ENCODE data around the gene PJA2. TPM values are rescaled to one million over a fixed set of nuclear protein-coding genes. Genes with fewer than 3 reads are reported as not detected.

The PJA2 gene
- total and polyA plus RNA-seq, 2 donors (not counting 1 experiment from before 2014, with no cell fraction given): 21.3 to 90.4 TPM

- H3K27ac ChIP-seq (ENCODE audit: low read length in 2 of 2): no peak overlapping the region
- ATAC-seq (ENCODE audit: low read depth): no peak
- H3K9ac ChIP-seq (ENCODE audit: low read length): no peak overlapping the region
- POLR2A ChIA-PET: interaction anchor here (0.6 kb wide), 1 partner anchor 11 kb away, joined by 4 read pairs; no protein-coding TSS in a partner anchor
- intact Hi-C loops (cut with micrococcal nuclease): no loop called here
- no peak overlapping the region for H2AFZ ChIP-seq (ENCODE audit: insufficient read depth, low read depth, low read length, poor library complexity, severe bottlenecking)
- H4K20me1 ChIP-seq (ENCODE audit: control insufficient read depth, insufficient read depth, low read length, poor library complexity, severe bottlenecking): no peaks in the 10 kb centered on the region
- Mint-ChIP-seq H3K27ac (no peak overlapping the region), H3K27me3 (peaks cover 3% of the 10 kb centered on the region), H3K4me3 (no peak overlapping the region), H3K4me1 (no peaks in the 10 kb centered on the region), H3K9me3 (ENCODE audit: insufficient read depth) (no peaks in the 10 kb centered on the region)
- no peaks in the 10 kb centered on the region for H3K79me2 ChIP-seq (ENCODE audit: control insufficient read depth, insufficient read depth, low read length)
- H3K4me2 ChIP-seq (replicated peaks; ENCODE audit: low read depth, low read length, poor library complexity, severe bottlenecking): no peak overlapping the region
- 81% methylated on average over 5 of the region's 5 CpGs for WGBS (ENCODE audit: insufficient coverage)
- H3K36me3 ChIP-seq (replicated peaks in 1 of 2; ENCODE audit: control extremely low read depth in 1 of 2, control insufficient read depth in 1 of 2, extremely low read depth in 1 of 2, insufficient read depth in 2 of 2, low read length in 1 of 2): no peaks in the 10 kb centered on the region
- no peak for TF ChIP-seq EZH2 (IDR thresholded peaks at IDR 0.05; ENCODE audit: borderline replicate concordance, insufficient read depth, low read depth, low read length, poor library complexity, severe bottlenecking)
- no peak for TF ChIP-seq CTCF (IDR thresholded peaks at IDR 0.05)
- H3K9me3 ChIP-seq (ENCODE audit: control extremely low read depth in 1 of 3, control insufficient read depth in 2 of 3, insufficient read depth in 1 of 3, low read length in 2 of 3): no peaks in the 10 kb centered on the region
- no peak for DNase-seq
- no peaks in the 10 kb centered on the region for H3K4me1 ChIP-seq (ENCODE audit: control insufficient read depth in 2 of 2, insufficient read depth in 2 of 2, low read length in 2 of 2)
- peaks cover 0 to under 1% (median 0%) of the 10 kb centered on the region in 4 experiments for H3K27me3 ChIP-seq (replicated peaks in 1 of 4; ENCODE audit: control extremely low read depth in 1 of 4, control insufficient read depth in 3 of 4, insufficient read depth in 4 of 4, low read length in 3 of 4)
- CTCF ChIA-PET: interaction anchor here (1.6 kb wide), 1 partner anchor 628 kb away, joined by 3 read pairs; no protein-coding TSS in a partner anchor
- no peak overlapping the region for H3K4me3 ChIP-seq (ENCODE audit: control extremely low read depth in 1 of 5, extremely low read depth in 1 of 5, insufficient read depth in 1 of 5, low read depth in 2 of 5, low read length in 4 of 5)
Observed at GRCh38 chr5:109309326-109310063, 100.3 kb downstream of the PJA2 start.

GRCh38 chr5:109307951-109308350 lies 101.8 kb downstream of the PJA2 start:
- Mint-ChIP-seq H3K9me3 (ENCODE audit: insufficient read depth) (no peaks in the 10 kb centered on the region), H3K4me3 (no peak overlapping the region), H3K4me1 (no peaks in the 10 kb centered on the region), H3K27me3 (peaks cover 3% of the 10 kb centered on the region), H3K27ac (no peak overlapping the region)
- H3K27me3 ChIP-seq (replicated peaks in 1 of 4; ENCODE audit: control extremely low read depth in 1 of 4, control insufficient read depth in 3 of 4, insufficient read depth in 4 of 4, low read length in 3 of 4): peaks cover 0 to 7% (median 0%) of the 10 kb centered on the region in 4 experiments
- no peak overlapping the region for H2AFZ ChIP-seq (ENCODE audit: insufficient read depth, low read depth, low read length, poor library complexity, severe bottlenecking)
- ATAC-seq (ENCODE audit: low read depth): no peak
- ChIA-PET CTCF (no interaction called here), POLR2A (no interaction called here)
- no peak for DNase-seq
- H3K4me3 ChIP-seq (ENCODE audit: control extremely low read depth in 1 of 5, extremely low read depth in 1 of 5, insufficient read depth in 1 of 5, low read depth in 2 of 5, low read length in 4 of 5): no peak overlapping the region
- no peaks in the 10 kb centered on the region for H4K20me1 ChIP-seq (ENCODE audit: control insufficient read depth, insufficient read depth, low read length, poor library complexity, severe bottlenecking)
- intact Hi-C loops (cut with micrococcal nuclease): no loop called here
- no peaks in the 10 kb centered on the region for H3K79me2 ChIP-seq (ENCODE audit: control insufficient read depth, insufficient read depth, low read length)
- no peaks in the 10 kb centered on the region for H3K36me3 ChIP-seq (replicated peaks in 1 of 2; ENCODE audit: control extremely low read depth in 1 of 2, control insufficient read depth in 1 of 2, extremely low read depth in 1 of 2, insufficient read depth in 2 of 2, low read length in 1 of 2)
- H3K4me2 ChIP-seq (replicated peaks; ENCODE audit: low read depth, low read length, poor library complexity, severe bottlenecking): no peak overlapping the region
- no peaks in the 10 kb centered on the region for H3K9me3 ChIP-seq (ENCODE audit: control extremely low read depth in 1 of 3, control insufficient read depth in 2 of 3, insufficient read depth in 1 of 3, low read length in 2 of 3)
- no peak overlapping the region for H3K27ac ChIP-seq (ENCODE audit: low read length in 2 of 2)
- no peak overlapping the region for H3K9ac ChIP-seq (ENCODE audit: low read length)
- no peaks in the 10 kb centered on the region for H3K4me1 ChIP-seq (ENCODE audit: control insufficient read depth in 2 of 2, insufficient read depth in 2 of 2, low read length in 2 of 2)
- 97% methylated on average over 3 of the region's 3 CpGs for WGBS (ENCODE audit: insufficient coverage)
- TF ChIP-seq EZH2 (IDR thresholded peaks at IDR 0.05; ENCODE audit: borderline replicate concordance, insufficient read depth, low read depth, low read length, poor library complexity, severe bottlenecking): no peak
- TF ChIP-seq CTCF (IDR thresholded peaks at IDR 0.05): no peak
